Rectal smooth muscle tissue (tissue), 1 donor: Measurements from ENCODE around the gene DENND6B.

Experiments used
- H3K27ac ChIP-seq: one replicate; pipeline ENCODE4 v1.7.0; 2013; ENCODE audit warnings: low read depth, low read length, inconsistent platforms
- H3K27me3 ChIP-seq: one replicate; pipeline ENCODE4 v1.7.0; 2013; ENCODE audit warnings: low read length; ENCODE audit not compliant: control insufficient read depth, insufficient read depth
- H3K36me3 ChIP-seq: one replicate; pipeline ENCODE4 v1.7.0; 2013; ENCODE audit warnings: low read length; ENCODE audit not compliant: control insufficient read depth, insufficient read depth
- H3K4me1 ChIP-seq: one replicate; pipeline ENCODE4 v1.7.0; 2013; ENCODE audit warnings: low read length; ENCODE audit not compliant: control insufficient read depth, insufficient read depth
- H3K4me3 ChIP-seq: one replicate; pipeline ENCODE4 v1.7.0; 2013; ENCODE audit warnings: low read length
- H3K9ac ChIP-seq: one replicate; pipeline ENCODE4 v1.7.0; 2013; ENCODE audit warnings: low read length

Gene DENND6B

DNA sequence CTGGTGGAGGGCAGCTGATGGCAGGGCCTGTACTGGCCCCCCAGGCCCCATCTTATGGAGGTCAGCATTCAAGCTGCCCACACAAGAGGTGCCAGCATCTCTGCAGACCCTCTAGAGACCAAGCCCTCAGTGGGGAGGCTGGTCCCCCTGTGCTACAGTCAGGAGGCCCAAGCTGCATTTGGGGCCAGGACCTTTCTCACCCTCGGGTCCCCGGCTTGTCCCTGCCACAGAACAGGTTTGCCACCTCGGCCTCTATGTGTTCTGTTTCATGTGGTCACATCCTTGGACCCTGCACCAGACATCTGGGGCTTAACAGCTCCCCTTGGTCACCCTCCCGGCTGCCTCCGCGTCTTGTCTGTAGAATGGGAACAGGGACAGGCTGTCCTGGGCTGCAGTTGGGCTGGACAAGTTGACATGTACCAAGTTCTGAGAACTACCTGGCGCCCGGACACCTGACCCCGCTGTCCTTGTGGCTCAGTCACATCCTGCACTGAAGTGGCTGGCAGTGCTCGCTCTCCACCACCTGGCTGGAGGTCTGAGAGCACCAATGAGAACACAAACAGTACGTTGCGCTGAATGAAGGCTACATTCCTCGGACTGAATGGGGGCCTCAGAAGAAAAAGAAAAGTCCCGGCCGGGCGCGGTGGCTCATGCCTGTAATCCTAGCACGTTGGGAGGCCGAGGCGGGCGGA lies 16.6 kb downstream of the DENND6B start:
- Histone ChIP-seq H3K9ac (no peak overlapping the region), H3K27ac (no peak overlapping the region), H3K4me1 (peaks cover 9% of the 10 kb centered on the region), H3K4me3 (no peak overlapping the region), H3K27me3 (no peaks in the 10 kb centered on the region), H3K36me3 (no peaks in the 10 kb centered on the region)

DNA sequence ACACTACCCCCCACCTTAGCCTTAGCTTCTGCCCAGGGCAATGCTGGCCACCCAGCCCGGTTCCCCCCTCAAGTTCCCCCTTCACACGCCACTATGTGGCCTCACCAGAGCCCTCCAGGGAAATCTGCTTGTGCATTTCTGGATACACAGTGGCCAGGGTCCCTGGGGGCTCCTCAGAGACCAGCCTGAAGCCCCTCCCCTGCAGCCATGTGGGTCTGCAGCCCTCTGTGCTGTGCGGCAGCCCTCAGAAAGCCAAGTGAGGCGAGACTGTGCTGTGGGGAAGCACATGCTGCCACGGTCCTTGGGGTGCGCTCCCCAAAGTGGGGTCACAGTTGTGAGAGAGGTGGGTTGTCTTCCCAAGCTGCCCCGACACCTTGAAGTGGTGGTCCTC lies 17.2 kb downstream of the DENND6B start:
- Histone ChIP-seq H3K27me3 (no peaks in the 10 kb centered on the region), H3K4me3 (no peak overlapping the region), H3K36me3 (no peaks in the 10 kb centered on the region), H3K4me1 (peaks cover 14% of the 10 kb centered on the region), H3K9ac (no peak overlapping the region), H3K27ac (no peak overlapping the region)

DNA sequence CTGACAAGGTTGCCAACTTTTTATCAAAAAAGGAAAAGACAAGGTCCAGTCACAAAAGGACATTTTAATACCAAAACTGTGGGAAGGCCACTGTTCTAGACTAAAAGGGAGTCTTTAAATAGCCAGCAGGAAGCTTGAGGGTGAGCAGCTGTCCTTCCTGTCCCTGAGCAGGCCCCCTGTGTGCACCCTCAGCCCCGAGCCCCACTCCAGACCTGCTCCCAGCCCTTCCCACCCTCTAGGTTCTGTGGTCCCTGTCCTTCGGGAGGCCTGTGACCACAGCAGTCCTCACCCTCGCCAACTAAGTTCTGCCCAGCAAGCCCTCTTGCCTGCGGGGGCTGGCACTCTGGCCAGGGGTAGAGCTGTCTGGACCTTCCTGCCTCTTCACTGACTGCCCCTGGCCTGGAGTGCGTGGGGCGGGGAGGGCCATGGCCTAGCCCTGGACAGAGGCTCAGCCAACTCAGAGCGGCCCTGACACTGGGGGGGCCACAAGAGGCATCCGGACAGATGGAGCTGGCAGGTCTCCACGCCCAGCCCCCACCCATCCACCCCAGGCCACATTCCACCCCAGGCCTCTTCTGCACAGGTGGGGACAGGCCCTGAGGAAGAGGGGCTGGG lies 17.7 kb downstream of the DENND6B start:
- H3K27me3 ChIP-seq: no peaks in the 10 kb centered on the region
- peaks cover 18% of the 10 kb centered on the region for H3K4me1 ChIP-seq
- H3K9ac ChIP-seq: no peak overlapping the region
- H3K27ac ChIP-seq: peak overlapping the region; percentile 83
- H3K36me3 ChIP-seq: no peaks in the 10 kb centered on the region
- no peak overlapping the region for H3K4me3 ChIP-seq

DNA sequence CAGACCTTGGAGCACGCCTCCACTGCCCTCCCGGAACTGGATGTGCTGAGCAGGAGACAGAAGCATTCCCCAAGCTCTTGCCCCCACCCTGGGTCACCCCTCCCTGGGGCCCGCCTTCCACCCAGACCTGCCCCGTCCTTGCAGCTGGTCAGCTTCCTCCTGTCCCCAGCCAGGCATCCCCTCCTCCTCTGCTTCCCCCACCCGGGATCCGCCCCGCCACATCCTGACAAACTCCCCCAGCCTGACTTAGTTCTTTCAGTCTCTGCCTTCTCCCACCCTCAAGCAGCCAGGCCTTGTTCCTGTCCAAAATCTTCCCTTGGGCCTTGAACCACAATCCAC lies 18.2 kb downstream of the DENND6B start:
- H3K36me3 ChIP-seq: no peaks in the 10 kb centered on the region
- no peak overlapping the region for H3K4me3 ChIP-seq
- no peak overlapping the region for H3K9ac ChIP-seq
- H3K4me1 ChIP-seq: peaks cover 23% of the 10 kb centered on the region
- H3K27me3 ChIP-seq: no peaks in the 10 kb centered on the region
- H3K27ac ChIP-seq: peak overlapping the region; percentile 83

DNA sequence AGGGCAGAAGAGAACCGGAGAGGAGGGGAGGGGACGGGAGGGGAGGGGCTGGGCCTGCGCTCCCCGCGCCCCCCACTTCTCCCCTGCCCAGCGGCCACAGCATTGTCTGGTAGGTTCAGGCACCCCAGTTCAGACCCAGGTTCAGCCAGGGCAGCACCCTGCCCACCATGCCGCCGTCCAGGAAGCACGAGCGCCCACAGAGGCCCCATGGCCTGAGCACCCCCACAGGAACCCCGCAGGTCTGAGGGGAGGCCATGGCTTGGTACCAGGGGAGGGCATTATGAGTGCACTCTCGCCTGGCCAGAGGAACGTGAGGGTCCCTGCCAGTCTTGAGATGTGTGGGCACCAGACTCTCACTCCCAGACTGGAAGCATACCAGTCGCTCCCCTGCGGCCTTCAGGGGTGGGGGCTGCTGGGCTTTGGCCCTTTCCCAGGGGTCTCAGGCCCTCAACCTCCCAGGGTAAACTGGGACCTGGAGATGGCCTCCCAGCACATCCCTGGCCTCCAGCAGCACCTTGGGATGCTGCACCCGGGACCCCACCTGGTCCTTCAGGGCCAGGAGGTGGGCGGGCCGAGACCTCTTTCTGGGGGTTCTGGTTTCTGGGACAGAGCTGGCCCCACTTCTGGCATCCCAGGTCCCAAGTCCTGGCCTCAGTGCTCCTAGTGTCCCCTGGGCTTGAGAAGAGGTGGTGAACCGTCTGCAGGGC lies 18.8 kb downstream of the DENND6B start:
- Histone ChIP-seq H3K4me3 (peak overlapping the region; percentile 21), H3K27ac (peak overlapping the region; percentile 83), H3K27me3 (no peaks in the 10 kb centered on the region), H3K4me1 (peaks cover 28% of the 10 kb centered on the region), H3K36me3 (no peaks in the 10 kb centered on the region), H3K9ac (peak overlapping the region; percentile 49)

DNA sequence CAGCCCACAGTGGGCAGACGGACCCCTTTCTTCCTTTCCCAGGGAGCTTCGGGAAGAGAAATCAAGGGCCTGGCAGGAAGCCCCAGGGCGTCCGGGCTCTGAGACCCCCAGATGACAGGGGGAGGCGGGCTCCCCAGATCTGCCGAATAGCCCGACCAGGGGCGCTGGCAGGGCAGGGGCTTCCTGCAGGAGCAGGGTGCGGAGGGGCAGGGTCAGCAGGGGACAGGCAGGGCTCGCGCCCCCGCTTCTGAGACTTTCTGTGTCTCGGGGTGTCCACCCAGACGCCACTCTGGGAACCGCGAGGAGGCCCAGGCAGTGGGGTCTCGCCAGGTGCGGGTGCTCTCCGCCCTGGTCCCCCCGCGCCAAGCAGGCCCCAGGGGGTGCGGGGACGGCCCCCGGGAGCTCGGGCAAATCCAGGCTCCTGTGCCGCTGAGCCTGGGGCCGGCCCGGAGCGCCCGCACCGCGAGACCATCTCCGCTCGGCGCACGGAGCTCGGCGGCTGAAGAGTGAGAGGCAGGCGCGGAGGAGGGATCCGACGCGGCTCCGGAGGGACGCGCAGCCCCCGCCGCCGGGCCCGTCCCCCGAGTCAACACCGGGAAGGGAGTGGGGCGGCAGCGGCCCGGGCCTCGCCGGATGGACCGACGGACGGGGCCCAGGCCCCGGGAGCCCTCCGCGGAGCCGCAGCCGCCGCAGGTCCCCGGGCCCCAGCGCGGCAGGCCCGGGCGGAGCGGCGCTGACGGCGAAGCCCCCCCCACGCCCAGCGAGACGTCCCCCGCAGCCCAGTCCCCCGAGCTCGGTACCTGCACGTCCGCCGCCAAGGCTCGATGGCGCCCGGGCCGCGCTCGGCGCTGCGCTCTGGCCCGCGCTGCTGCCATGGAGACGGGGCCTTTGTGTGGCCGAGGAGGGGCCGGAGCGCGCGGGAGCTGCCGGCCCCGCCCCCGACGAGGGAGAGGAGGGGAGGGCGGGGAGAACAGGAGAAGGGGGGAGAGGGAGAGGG lies 19.8 kb downstream of the DENND6B start, which contains the start of gene PLXNB2:
TSS of gene PLXNB2 (minus strand) at position 894 of the 997 bp plus-strand sequence. CDS start 17,062 bp downstream, outside the sequence.
- H3K4me1 ChIP-seq: peaks cover 37% of the 10 kb centered on the region

DNA sequence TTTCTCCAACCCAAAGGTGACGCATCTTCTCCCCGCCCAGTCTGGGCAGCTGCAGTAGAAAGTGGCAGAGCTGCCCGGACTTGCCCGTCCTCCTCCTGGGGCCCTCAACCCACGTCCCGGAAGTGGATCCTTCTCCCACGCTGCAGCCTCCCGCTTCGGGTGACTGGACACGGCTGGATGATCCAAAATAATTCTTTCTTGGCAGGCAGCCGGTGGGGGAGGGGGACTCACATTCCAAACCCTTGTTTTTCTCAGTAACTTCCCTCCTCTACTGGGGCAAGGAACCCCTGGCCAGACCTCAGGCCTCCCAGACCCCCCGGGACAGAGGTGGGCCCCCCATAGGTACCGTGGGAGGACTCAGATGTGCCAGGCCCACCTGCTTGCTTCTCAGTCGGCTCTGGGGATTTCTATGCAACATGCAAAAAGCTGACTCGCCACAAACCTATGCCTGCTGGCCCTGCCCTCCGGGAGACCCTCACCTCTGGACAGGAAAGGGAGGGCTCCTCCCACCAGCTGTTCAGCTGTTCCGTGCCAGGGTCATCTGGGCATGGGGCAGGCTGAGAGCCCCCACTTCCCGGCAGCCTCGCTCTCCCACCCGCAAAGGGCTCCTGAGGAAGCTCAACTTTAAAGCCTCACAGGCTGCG lies 20.8 kb downstream of the DENND6B start:
- H3K4me3 ChIP-seq: peak overlapping the region; percentile 84
- peaks cover 41% of the 10 kb centered on the region for H3K4me1 ChIP-seq
- no peaks in the 10 kb centered on the region for H3K27me3 ChIP-seq
- peak overlapping the region; percentile 50 for H3K9ac ChIP-seq
- H3K27ac ChIP-seq: peak overlapping the region; percentile 94
- no peaks in the 10 kb centered on the region for H3K36me3 ChIP-seq

More for the DNA sequence above, 19.8 kb downstream of the DENND6B start, which contains the start of gene PLXNB2:
- Histone ChIP-seq H3K9ac (peak within 1 kb of the TSS; percentile 50), H3K4me3 (peak within 1 kb of the TSS; percentile 84), H3K27ac (peak within 1 kb of the TSS; percentile 94), H3K27me3 (no peaks in the 10 kb centered on the region), H3K36me3 (no peaks in the 10 kb centered on the region)

DNA sequence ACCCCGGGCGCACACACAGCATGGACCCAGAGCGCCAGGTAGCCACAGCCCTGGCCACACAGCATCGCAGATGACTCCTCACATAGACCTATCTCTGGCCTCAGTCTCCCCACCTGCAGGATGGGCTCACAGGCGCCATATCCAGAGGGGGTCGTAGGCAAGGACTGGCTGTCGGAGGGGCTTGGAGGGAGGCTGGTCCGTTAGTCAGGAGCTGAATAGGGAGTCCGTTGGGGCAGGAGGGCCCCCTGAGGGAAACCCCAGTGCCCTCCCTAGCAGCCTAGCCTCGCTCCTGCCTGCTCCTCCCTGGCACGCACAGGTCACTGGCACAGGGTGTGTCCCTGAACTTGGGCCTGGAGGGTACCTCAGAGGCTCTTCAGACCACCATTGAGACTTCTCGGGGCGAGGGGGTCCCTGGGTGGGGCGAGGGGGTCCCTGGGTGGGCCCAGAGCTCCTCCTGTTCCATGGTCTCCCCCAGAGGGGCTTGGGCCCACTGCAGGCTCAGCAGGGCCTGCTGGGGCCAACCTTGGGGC lies 21.4 kb downstream of the DENND6B start:
- H3K27me3 ChIP-seq: no peaks in the 10 kb centered on the region
- H3K36me3 ChIP-seq: no peaks in the 10 kb centered on the region
- H3K27ac ChIP-seq: peak overlapping the region; percentile 94
- H3K4me1 ChIP-seq: peaks cover 47% of the 10 kb centered on the region
- peak overlapping the region; percentile 64 for H3K9ac ChIP-seq
- H3K4me3 ChIP-seq: peak overlapping the region; percentile 84

DNA sequence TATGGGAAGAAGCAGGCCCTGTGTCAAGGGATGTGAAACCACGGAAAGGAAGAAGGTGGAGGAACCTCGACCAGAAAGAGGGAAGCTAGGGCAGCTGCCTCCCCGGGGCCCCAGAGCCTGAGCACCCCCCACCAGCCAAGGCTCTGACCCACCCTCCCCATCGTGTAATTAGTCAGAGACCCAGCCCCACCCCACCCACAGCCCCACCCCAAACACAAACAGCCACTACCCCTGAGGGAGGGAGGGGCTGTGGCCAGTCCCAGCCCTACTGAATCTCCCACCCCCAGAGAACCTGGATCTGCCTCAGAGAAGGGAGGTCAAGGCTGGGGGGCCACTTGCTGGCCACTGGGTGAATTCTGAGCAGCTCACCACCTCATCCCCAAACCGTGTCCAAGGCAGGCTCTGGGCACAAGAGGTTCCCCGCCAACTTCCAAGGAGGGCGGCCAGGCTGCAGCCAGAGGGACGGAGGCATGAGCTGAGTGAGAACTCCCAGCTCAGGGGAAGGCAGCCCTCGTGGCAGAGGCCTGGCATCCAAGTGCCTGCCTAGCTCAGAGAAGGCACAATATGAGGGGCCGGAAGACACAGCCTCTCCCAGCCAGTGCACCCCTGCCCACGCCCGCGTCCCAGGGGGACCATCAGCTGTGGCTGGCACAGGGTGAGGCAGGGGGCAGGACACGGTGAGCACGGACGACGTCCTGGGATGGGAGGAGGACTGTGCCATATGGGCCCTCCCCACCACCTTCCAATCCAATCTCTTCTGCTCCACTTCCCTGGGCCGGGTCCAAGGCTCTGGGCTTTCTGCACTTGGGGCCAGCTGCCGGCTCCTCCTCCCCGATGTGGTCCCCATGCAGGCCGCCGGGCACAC lies 22.1 kb downstream of the DENND6B start:
- peaks cover 47% of the 10 kb centered on the region for H3K4me1 ChIP-seq
- H3K36me3 ChIP-seq: no peaks in the 10 kb centered on the region
- H3K27me3 ChIP-seq: no peaks in the 10 kb centered on the region
- peak overlapping the region; percentile 84 for H3K4me3 ChIP-seq
- peak overlapping the region; percentile 94 for H3K27ac ChIP-seq
- H3K9ac ChIP-seq: peak overlapping the region; percentile 64

DNA sequence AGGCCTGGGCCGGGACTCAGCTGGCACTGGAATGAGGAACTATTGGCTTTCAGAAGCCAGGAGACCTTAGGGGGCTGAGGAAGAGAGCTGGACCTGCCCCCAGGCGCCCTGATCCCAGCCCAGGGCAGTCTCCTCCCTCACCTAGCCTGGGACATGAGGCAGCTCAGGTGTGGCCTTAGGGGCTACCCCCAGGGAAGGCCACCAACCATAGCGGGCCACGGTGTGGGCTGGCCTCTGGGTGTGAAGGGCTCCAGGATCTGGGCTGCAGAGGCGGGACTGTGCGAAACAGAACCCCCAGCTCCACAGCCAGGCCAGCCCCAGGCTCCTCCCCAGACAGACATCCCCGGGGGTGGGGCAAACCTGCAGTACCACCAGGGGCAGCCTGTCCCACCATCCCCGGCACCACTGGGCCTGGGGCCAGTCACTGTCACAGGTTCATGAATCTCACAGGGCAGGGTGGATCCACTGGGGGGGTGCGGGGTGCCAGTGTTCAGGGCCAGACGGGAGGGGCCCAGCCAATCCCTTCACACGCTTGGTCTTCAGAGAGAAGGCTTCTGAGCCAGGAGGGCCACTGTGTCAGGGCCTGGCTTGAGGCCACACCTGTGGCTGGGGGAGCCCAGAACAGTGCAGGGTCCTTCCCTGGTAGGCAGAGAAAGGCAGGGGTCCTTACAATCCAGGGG lies 22.8 kb downstream of the DENND6B start:
- H3K27me3 ChIP-seq: no peaks in the 10 kb centered on the region
- H3K4me1 ChIP-seq: peaks cover 47% of the 10 kb centered on the region
- H3K4me3 ChIP-seq: peak overlapping the region; percentile 33
- no peak overlapping the region for H3K9ac ChIP-seq
- H3K36me3 ChIP-seq: no peaks in the 10 kb centered on the region
- peak overlapping the region; percentile 94 for H3K27ac ChIP-seq
